K562 (cell line): ENCODE results near the gene UNC93B1. TPM values are rescaled to one million over a fixed set of nuclear protein-coding genes. Genes with fewer than 3 reads are reported as not detected.

ENCODE experiments used
- CEBPZ ChIP-seq: fragments of 150-350 bp; IDR thresholded peaks from 2 replicates; pipeline ENCODE4 v1.6.1; 2014; ENCODE audit warnings: low read depth, mild to moderate bottlenecking, low read length, borderline replicate concordance
- ELF2 ChIP-seq: fragments of 250-450 bp; sonication (Bioruptor Pico); IDR thresholded peaks from 2 replicates; pipeline ENCODE4 v1.5.0; 2021; ENCODE audit warnings: mild to moderate bottlenecking
- FOXJ2 ChIP-seq: fragments of 200-800 bp; sonication (Bioruptor generic); IDR thresholded peaks from 2 replicates; pipeline ENCODE4 v1.6.1; 2016; ENCODE audit warnings: missing genetic modification characterization, missing compliant biosample characterization
- HDAC3 ChIP-seq: fragments of 450-650 bp; IDR thresholded peaks from 2 replicates; pipeline ENCODE4 v1.6.1; 2018; ENCODE audit warnings: borderline replicate concordance, mild to moderate bottlenecking, moderate library complexity; ENCODE audit not compliant: partially characterized antibody
- HDAC8 ChIP-seq: fragments of 450-650 bp; IDR thresholded peaks from 2 replicates; pipeline ENCODE4 v1.6.1; 2016; ENCODE audit warnings: mild to moderate bottlenecking, missing genetic modification characterization, moderate library complexity, missing compliant biosample characterization
- IRF1 ChIP-seq: sonication (generic); formaldehyde crosslinking; IDR thresholded peaks from 2 replicates; pipeline ENCODE4 v1.8.0; 2022; ENCODE audit warnings: missing genetic modification reagents, mild to moderate bottlenecking, borderline replicate concordance
- KDM2B ChIP-seq: fragments of 250-450 bp; sonication (Bioruptor Pico); IDR thresholded peaks from 2 replicates; pipeline ENCODE4 v1.8.0; 2021; ENCODE audit warnings: mild to moderate bottlenecking, moderate library complexity
- NFXL1 ChIP-seq: fragments of 450-650 bp; formaldehyde crosslinking; IDR thresholded peaks from 2 replicates; pipeline ENCODE4 v1.4.0; 2021; ENCODE audit warnings: mild to moderate bottlenecking
- OTX1 ChIP-seq: fragments of 450-650 bp; formaldehyde crosslinking; IDR thresholded peaks from 2 replicates; pipeline ENCODE4 v1.4.0; 2022; ENCODE audit warnings: mild to moderate bottlenecking
- PHF20 ChIP-seq: fragments of 450-650 bp; IDR thresholded peaks from 2 replicates; pipeline ENCODE4 v1.6.1; 2018; ENCODE audit not compliant: partially characterized antibody
- PRDM10 ChIP-seq: fragments of 450-650 bp; IDR thresholded peaks from 2 replicates; pipeline ENCODE4 v1.6.1; 2018; ENCODE audit not compliant: partially characterized antibody
- PRPF4 ChIP-seq: fragments of 200-400 bp; formaldehyde crosslinking; IDR thresholded peaks from one replicate; pipeline ENCODE4 v1.6.1; 2017; ENCODE audit warnings: low read length, low read depth, mild to moderate bottlenecking; ENCODE audit not compliant: insufficient read depth, poor library complexity, severe bottlenecking
- RHOXF2B ChIP-seq: fragments of 250-450 bp; sonication (Bioruptor Pico); conservative IDR thresholded peaks from 2 replicates; pipeline ENCODE4 v1.5.1; 2021
- SREBF2 ChIP-seq: sonication (generic); formaldehyde crosslinking; IDR thresholded peaks from 2 replicates; pipeline ENCODE4 v1.4.0; 2020; ENCODE audit warnings: mild to moderate bottlenecking, missing genetic modification reagents
- U2AF1 ChIP-seq: fragments of 200-400 bp; formaldehyde crosslinking; optimal IDR thresholded peaks from 2 replicates; pipeline ENCODE3; 2017; ENCODE audit warnings: mild to moderate bottlenecking, low read depth, low read length, moderate library complexity
- ZFP30 ChIP-seq: fragments of 250-450 bp; sonication (Bioruptor Pico); IDR thresholded peaks from 2 replicates; pipeline ENCODE4 v1.8.0; 2022; ENCODE audit warnings: moderate library complexity, mild to moderate bottlenecking, inconsistent platforms, borderline replicate concordance
- ZNF277 ChIP-seq: fragments of 250-450 bp; sonication (Bioruptor Pico); IDR thresholded peaks from 2 replicates; pipeline ENCODE4 v1.8.0; 2022; ENCODE audit warnings: inconsistent platforms, mild to moderate bottlenecking, moderate library complexity, borderline replicate concordance
- ZNF695 ChIP-seq: fragments of 450-650 bp; formaldehyde crosslinking; IDR thresholded peaks from 2 replicates; pipeline ENCODE4 v1.4.0; 2020; ENCODE audit warnings: mild to moderate bottlenecking, moderate library complexity
- polyA plus RNA-seq, 8 experiments: library from polyadenylated mRNA; depleted of rRNA in 4 of 8; stranded (reverse) in 5 of 8; unstranded in 3 of 8; fragments of >200 nt; fragmentation: Nextera tagmentation in 2 of 8; fragmentation: Illumina TruSeq in 1 of 8; extraction: Ambion mirVana in 2 of 8; extraction: Trizol in 1 of 8; gene quantifications; 2 replicates each; pipeline versions ENCODE4 v1.2.1 to v1.2.3, GENCODE V29; 2011 to 2014; ENCODE audit warnings: inconsistent platforms in 1 of 8, missing spikeins in 1 of 8
- total RNA-seq, 7 experiments: library from RNA; depleted of rRNA in 6 of 7; stranded (reverse); fragments of >200 nt in 6 of 7; fragmentation: Illumina TruSeq in 2 of 7; extraction: Trizol in 2 of 7; gene quantifications; 2 replicates each; pipeline versions ENCODE4 v1.2.1 to v1.2.3, GENCODE V29; 2011 to 2021; ENCODE audit warnings: low replicate concordance in 1 of 7

Gene UNC93B1
- total and polyA plus RNA-seq, 9 of the 15 experiments (the other 6 are each of a cell fraction or from before 2014, with no cell fraction given) = 0.10 to 13.6 (median 6.5) TPM

- TF ChIP-seq ZNF277 (CRISPR knock-in tag) (no peak), PHF20 (no peak), KDM2B (CRISPR knock-in tag) (no peak), ZNF695 (CRISPR knock-in tag) (no peak), PRDM10 (no peak), FOXJ2 (tag) (no peak), CEBPZ (no peak), ELF2 (CRISPR knock-in tag) (no peak), NFXL1 (CRISPR knock-in tag) (no peak), OTX1 (CRISPR knock-in tag) (peak; percentile 53; the same call in 1 of the 2 replicates), RHOXF2B (no peak), IRF1 (CRISPR knock-in tag) (no peak), PRPF4 (no peak), U2AF1 (no peak), ZFP30 (no peak), HDAC8 (tag) (no peak), SREBF2 (CRISPR knock-in tag) (no peak), HDAC3 (no peak)
Measured at GRCh38 chr11:67996622-67997474, 7.0 kb downstream of the UNC93B1 start (continued).
